ENCODE data around the gene CDC42SE2.
"Not testable (repeated sequence)": the region's sequence is repeated elsewhere in the genome, so short reads cannot be mapped to it uniquely, and the experiment has no call there.

CDC42SE2 gene

DNA sequence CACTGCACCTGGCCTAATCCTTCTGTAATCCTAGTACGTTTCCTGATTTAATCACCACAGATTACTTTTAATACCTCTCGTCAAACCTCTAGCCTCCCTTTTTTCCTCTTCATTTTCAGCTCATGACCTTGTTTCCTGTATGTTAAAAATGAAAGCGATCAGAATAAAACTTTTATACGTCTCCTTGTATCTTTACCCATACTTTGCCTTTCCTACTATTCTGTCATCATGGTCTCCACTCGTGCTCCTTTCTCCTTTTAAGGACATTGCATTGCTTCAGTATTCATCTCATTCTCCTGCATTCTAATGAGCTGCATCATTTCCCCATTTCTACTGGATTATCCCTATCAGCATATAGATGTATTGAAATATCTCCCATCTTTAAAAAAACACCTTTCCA, 8.5 kb downstream of the CDC42SE2 start:
- no peak overlapping the region for H3K4me3 ChIP-seq (ENCODE audit: low read length)
- H3K4me1 ChIP-seq (ENCODE audit: control insufficient read depth, insufficient read depth, low read length): no peaks in the 10 kb centered on the region
- H3K27me3 ChIP-seq (ENCODE audit: control insufficient read depth, insufficient read depth, low read length): no peaks in the 10 kb centered on the region
- no peak overlapping the region for H3K9ac ChIP-seq (ENCODE audit: low read length)
- H3K27ac ChIP-seq (ENCODE audit: low read depth, low read length): no peak overlapping the region
- H3K36me3 ChIP-seq (ENCODE audit: control insufficient read depth, insufficient read depth, low read length): no peaks in the 10 kb centered on the region

DNA sequence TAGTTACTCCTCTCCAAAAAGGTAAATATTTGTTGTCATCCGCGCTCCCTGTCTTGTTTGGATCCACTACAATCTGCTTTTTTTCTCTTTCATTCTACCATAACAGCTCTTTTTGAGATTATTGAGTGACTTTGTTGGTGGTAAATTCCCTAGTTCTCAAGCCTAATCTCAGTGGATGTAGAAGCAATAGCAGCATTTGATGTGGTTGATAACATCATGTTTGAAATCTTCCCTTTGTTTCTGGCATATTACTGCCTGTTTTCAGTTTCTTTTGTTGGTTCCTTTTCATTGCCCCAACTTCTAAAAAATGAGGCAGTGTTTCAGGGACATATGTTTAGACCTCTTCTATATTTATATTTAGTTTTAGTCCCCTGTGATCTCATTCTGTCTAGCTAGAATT, 8.9 kb downstream of the CDC42SE2 start:
- H3K36me3 ChIP-seq (ENCODE audit: control insufficient read depth, insufficient read depth, low read length): no peaks in the 10 kb centered on the region
- no peaks in the 10 kb centered on the region for H3K4me1 ChIP-seq (ENCODE audit: control insufficient read depth, insufficient read depth, low read length)
- no peaks in the 10 kb centered on the region for H3K27me3 ChIP-seq (ENCODE audit: control insufficient read depth, insufficient read depth, low read length)
- H3K27ac ChIP-seq (ENCODE audit: low read depth, low read length): no peak overlapping the region
- no peak overlapping the region for H3K4me3 ChIP-seq (ENCODE audit: low read length)
- H3K9ac ChIP-seq (ENCODE audit: low read length): no peak overlapping the region

DNA sequence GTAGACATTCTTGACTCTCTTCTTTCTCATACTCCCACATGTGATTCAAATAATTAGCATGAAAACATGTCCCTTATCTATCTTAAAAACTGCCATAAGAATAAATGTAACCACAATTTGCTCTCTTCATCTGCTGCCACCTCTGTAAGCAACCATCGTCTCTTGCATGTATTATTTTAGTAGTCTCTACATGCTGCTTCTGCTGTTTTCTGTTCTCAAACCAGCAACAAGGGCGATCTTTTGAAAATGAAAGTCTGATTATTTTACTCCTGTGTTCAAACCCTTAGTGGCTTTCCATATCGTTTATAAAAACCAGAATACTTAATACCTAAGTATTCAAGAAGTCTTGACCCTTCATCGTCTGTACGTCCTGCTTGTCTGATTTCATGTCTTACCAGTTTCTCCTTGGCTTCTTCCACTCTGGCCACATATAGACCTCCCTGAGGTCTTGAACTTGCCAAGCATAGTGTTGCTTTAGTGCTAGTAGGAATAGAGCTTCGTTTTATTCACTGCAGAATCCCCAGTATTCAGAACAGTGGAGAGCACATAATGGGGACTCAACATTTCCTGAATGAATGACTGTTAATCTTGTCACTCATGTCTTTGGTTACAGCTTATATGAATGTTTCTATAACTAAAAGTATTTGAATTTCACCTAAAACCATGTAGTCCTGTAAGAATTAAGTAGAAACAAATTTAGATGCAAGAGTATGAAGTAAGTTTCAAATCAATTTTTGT, 10.6 kb downstream of the CDC42SE2 start:
- no peak overlapping the region for H3K4me3 ChIP-seq (ENCODE audit: low read length)
- no peaks in the 10 kb centered on the region for H3K4me1 ChIP-seq (ENCODE audit: control insufficient read depth, insufficient read depth, low read length)
- H3K27me3 ChIP-seq (ENCODE audit: control insufficient read depth, insufficient read depth, low read length): no peaks in the 10 kb centered on the region
- no peak overlapping the region for H3K9ac ChIP-seq (ENCODE audit: low read length)
- H3K27ac ChIP-seq (ENCODE audit: low read depth, low read length): no peak overlapping the region
- H3K36me3 ChIP-seq (ENCODE audit: control insufficient read depth, insufficient read depth, low read length): no peaks in the 10 kb centered on the region

DNA sequence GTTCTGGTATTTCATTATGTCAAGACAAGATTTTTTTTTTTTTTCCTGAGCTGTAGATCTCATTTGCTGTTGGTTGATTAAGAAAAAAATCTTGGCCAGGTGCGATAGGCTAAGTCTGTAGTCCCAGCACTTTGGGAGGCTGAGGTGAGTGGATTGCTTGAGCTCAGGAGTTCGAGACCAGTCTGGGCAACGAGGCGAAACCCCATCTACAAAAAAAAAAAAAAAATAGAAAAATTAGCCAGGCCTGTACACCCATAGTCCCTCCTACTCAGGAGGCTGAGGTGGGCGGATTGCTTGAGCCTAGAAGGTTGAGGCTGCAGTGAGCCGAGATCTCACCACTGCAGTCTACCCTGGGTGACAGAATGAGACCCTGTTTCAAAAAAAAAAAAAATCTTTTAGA, 12.2 kb downstream of the CDC42SE2 start:
- Histone ChIP-seq H3K9ac (ENCODE audit: low read length) (no peak overlapping the region), H3K27me3 (ENCODE audit: control insufficient read depth, insufficient read depth, low read length) (no peaks in the 10 kb centered on the region), H3K4me1 (ENCODE audit: control insufficient read depth, insufficient read depth, low read length) (no peaks in the 10 kb centered on the region)

DNA sequence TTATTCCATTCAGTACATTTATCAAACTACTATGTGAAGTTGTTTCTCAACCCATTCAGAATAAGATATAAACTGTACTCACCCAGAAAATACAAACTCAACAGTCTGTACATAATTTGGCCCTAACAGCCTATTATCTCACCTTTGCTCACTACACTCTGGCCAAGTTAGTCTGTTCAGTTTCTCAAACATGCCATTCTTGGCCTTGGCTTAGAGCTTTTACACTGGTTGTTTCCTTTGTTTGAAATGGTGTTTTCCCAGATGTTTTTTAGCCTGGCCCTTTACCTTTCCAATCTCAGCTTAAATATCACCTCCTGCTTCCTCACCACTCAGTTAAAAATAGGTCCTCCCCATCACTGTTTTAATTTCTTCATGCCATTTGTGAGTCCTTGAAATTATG, 13.6 kb downstream of the CDC42SE2 start:
- Histone ChIP-seq H3K9ac (ENCODE audit: low read length) (no peak overlapping the region), H3K4me3 (ENCODE audit: low read length) (no peak overlapping the region), H3K27me3 (ENCODE audit: control insufficient read depth, insufficient read depth, low read length) (no peaks in the 10 kb centered on the region), H3K36me3 (ENCODE audit: control insufficient read depth, insufficient read depth, low read length) (no peaks in the 10 kb centered on the region), H3K27ac (ENCODE audit: low read depth, low read length) (no peak overlapping the region), H3K4me1 (ENCODE audit: control insufficient read depth, insufficient read depth, low read length) (no peaks in the 10 kb centered on the region)

More for the DNA sequence above, 12.2 kb downstream of the CDC42SE2 start:
- H3K36me3 ChIP-seq (ENCODE audit: control insufficient read depth, insufficient read depth, low read length): no peaks in the 10 kb centered on the region
- no peak overlapping the region for H3K27ac ChIP-seq (ENCODE audit: low read depth, low read length)
- no peak overlapping the region for H3K4me3 ChIP-seq (ENCODE audit: low read length)

DNA sequence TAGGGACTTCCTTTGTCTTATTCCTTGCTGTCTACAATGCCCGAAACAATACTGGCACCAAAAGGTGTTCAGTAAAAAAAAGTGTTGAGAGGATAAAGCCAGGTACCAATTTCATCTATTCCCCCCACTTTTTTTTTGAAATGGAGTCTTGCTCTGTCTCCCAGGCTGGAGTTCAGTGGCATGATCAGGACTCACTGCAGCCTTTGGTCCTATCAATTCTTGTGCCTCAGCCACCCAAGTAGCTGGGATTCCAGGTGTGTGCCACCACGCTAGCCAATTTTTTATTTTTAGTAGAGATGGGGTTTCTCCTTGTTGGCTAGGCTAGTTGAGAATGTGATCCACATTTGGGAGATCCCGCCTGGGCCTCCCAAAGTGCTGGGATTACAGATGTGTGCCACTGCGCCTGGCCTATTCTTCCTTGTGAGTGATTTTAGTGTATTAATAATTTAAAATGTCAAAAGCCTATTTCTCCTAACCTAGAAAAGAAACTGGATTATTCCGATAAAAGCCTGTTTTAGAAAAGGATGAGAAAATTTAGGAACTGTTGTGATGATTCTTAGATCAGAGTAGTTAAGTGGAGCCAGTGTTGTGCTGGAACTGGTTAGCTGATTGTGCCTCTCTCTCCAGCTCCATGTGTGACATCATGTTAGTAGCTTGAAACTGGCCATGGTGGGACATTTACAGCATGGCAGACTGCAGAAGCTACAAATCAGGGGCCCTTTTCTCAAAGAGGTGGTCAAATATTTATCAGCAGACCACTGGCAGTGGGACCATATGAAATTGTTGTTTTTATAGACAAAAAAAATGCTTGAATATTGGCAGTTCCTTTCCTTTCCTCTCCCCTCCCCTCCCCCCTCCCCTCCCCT, 14.3 kb downstream of the CDC42SE2 start:
- Histone ChIP-seq H3K4me1 (ENCODE audit: control insufficient read depth, insufficient read depth, low read length) (no peaks in the 10 kb centered on the region), H3K9ac (ENCODE audit: low read length) (no peak overlapping the region), H3K36me3 (ENCODE audit: control insufficient read depth, insufficient read depth, low read length) (no peaks in the 10 kb centered on the region), H3K27ac (ENCODE audit: low read depth, low read length) (no peak overlapping the region), H3K4me3 (ENCODE audit: low read length) (no peak overlapping the region), H3K27me3 (ENCODE audit: control insufficient read depth, insufficient read depth, low read length) (no peaks in the 10 kb centered on the region)

DNA sequence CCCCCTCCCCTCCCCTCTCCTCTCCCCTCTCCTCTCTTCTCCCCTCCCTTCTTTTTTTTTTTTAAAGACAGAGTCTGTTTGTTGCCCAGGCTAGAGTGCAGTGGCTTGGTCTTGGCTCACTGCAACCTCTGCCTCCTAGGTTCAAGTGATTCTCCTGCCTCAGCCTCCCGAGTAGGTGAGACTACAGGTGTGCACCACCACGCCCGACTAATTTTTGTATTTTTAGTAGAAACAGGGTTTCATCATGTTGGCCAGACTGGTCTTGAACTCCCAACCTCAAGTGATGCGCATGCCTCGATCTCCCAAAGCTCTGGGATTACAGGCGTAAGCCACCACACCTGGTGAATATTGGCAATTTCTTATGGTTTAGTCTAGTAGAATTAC, 14.9 kb downstream of the CDC42SE2 start:
- not testable (repeated sequence) for H3K27me3 ChIP-seq (ENCODE audit: control insufficient read depth, insufficient read depth, low read length); H3K9ac ChIP-seq (ENCODE audit: low read length); H3K36me3 ChIP-seq (ENCODE audit: control insufficient read depth, insufficient read depth, low read length); H3K4me3 ChIP-seq (ENCODE audit: low read length); H3K27ac ChIP-seq (ENCODE audit: low read depth, low read length); H3K4me1 ChIP-seq (ENCODE audit: control insufficient read depth, insufficient read depth, low read length)

DNA sequence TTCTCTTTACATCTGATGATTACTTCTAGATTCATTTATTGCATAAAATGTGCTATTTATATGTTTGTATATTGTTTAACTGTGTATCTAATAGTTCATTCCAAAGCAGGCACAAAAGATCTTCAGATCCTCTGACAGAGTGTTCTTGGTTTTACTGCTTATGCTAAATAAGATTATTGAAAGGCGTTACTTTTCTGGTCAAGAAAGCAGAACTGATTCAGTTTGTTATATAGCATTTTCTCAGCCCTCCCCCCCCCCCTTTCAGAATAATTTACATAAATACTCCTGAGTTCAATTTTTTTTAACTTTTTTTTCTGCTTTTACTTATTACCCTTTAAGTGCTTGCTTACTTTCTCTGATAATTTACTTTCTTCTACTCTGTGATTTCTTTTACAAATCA, 15.4 kb downstream of the CDC42SE2 start:
- H3K27me3 ChIP-seq (ENCODE audit: control insufficient read depth, insufficient read depth, low read length): no peaks in the 10 kb centered on the region
- no peaks in the 10 kb centered on the region for H3K4me1 ChIP-seq (ENCODE audit: control insufficient read depth, insufficient read depth, low read length)
- no peaks in the 10 kb centered on the region for H3K36me3 ChIP-seq (ENCODE audit: control insufficient read depth, insufficient read depth, low read length)
- no peak overlapping the region for H3K4me3 ChIP-seq (ENCODE audit: low read length)
- no peak overlapping the region for H3K9ac ChIP-seq (ENCODE audit: low read length)
- H3K27ac ChIP-seq (ENCODE audit: low read depth, low read length): no peak overlapping the region

DNA sequence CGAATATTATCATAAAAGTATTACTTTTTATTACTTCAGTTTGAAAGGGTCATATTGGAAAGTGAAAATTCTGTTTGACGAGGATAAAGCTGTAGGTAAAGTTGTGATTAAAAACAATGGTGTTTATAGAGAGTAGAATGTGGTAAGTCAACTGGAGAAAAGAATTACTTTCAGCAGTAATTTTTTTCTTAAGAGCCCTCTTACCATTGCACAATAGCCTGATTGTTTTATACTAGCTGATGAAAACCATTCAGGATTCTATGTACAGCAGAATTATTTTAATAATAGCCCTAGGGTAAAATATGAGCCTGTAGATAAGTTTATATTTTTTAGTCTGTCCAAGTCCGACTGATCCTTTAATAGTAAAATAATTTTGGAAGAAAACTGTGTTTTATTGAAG, 16.6 kb downstream of the CDC42SE2 start:
- Histone ChIP-seq H3K9ac (ENCODE audit: low read length) (no peak overlapping the region), H3K4me1 (ENCODE audit: control insufficient read depth, insufficient read depth, low read length) (no peaks in the 10 kb centered on the region), H3K4me3 (ENCODE audit: low read length) (no peak overlapping the region), H3K27ac (ENCODE audit: low read depth, low read length) (no peak overlapping the region), H3K36me3 (ENCODE audit: control insufficient read depth, insufficient read depth, low read length) (no peaks in the 10 kb centered on the region), H3K27me3 (ENCODE audit: control insufficient read depth, insufficient read depth, low read length) (no peaks in the 10 kb centered on the region)

DNA sequence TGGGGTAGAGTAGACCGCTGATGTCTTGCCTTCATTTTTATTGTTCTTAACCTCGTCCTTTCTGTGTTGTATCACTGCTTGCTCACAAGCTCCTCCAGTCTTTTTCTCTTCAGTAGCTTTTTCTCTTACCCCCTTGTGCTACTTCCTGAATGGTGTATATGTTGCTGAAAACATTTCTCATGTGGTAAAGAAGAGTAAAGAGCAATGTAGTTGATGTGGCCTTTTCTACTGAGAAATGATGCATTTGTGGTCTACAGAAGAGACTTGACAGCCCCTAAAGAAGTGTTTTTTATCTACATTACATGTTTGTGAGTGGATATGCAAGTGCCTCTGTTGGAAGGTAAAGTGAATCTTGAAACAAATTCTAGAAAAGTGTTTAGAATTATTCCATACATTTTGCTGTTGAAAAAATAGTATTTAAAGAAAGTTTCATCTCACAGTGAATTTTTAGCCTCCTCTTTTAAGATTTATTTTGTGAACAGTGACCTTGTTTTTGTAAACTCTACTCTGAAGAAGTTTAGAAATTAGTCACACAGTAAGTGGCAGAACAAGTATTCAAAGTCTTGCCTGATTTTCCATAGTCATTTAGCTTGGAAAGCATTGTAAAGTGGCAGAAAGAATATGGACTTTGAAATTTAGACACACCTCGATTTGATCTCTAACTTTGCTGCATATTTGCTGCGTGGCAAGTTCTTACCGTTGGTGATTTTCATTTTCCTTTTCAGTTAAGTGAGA, 17.4 kb downstream of the CDC42SE2 start:
- no peak overlapping the region for H3K4me3 ChIP-seq (ENCODE audit: low read length)
- H3K9ac ChIP-seq (ENCODE audit: low read length): no peak overlapping the region
- no peaks in the 10 kb centered on the region for H3K27me3 ChIP-seq (ENCODE audit: control insufficient read depth, insufficient read depth, low read length)
- H3K27ac ChIP-seq (ENCODE audit: low read depth, low read length): no peak overlapping the region
- H3K36me3 ChIP-seq (ENCODE audit: control insufficient read depth, insufficient read depth, low read length): no peaks in the 10 kb centered on the region
- no peaks in the 10 kb centered on the region for H3K4me1 ChIP-seq (ENCODE audit: control insufficient read depth, insufficient read depth, low read length)

DNA sequence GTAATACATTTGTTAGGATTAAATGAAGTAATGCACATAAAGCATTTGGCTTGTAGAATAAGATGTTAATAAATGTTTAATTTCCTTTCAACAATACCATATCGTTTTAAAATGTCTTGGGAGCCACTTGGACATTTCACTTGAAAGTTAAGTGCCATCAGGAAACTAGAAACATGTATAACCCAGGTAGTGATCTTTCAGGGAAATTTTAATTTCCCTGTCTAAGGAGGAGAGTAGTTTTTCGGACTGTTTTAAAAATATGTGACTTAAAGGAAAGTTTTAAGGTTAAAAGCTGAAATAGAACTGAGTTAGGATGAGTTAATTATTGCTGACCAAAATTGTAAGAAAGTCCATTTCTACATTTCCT, 18.0 kb downstream of the CDC42SE2 start:
- H3K27me3 ChIP-seq (ENCODE audit: control insufficient read depth, insufficient read depth, low read length): no peaks in the 10 kb centered on the region
- H3K36me3 ChIP-seq (ENCODE audit: control insufficient read depth, insufficient read depth, low read length): no peaks in the 10 kb centered on the region
- H3K4me3 ChIP-seq (ENCODE audit: low read length): peak overlapping the region; percentile 19
- no peak overlapping the region for H3K9ac ChIP-seq (ENCODE audit: low read length)
- no peaks in the 10 kb centered on the region for H3K4me1 ChIP-seq (ENCODE audit: control insufficient read depth, insufficient read depth, low read length)
- no peak overlapping the region for H3K27ac ChIP-seq (ENCODE audit: low read depth, low read length)

DNA sequence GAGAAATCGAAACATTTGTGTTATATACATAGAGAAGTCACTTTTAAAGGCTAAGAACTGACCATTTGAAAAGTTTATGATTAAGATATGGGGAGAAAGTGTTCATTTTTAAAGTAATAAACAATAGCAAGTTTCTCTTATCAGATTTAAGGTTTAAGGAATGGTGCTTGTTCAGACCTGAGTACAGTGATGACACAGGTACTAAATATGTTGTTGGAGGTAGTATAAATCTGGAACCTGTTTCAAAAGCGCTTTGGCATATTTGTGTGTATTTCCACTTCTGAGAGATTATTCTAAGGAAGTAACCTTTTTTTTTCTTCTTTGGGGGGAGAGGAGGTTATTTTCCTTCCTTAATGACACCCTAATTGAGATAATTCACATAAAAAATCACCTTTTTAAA, 18.4 kb downstream of the CDC42SE2 start:
- Histone ChIP-seq H3K4me3 (ENCODE audit: low read length) (no peak overlapping the region), H3K9ac (ENCODE audit: low read length) (no peak overlapping the region), H3K4me1 (ENCODE audit: control insufficient read depth, insufficient read depth, low read length) (no peaks in the 10 kb centered on the region), H3K36me3 (ENCODE audit: control insufficient read depth, insufficient read depth, low read length) (no peaks in the 10 kb centered on the region), H3K27ac (ENCODE audit: low read depth, low read length) (no peak overlapping the region), H3K27me3 (ENCODE audit: control insufficient read depth, insufficient read depth, low read length) (no peaks in the 10 kb centered on the region)
